ENCODE results near the gene PDE2A.

GRCh38 chr11:72633068-72633467, 41.2 kb downstream of the PDE2A start:
- TF ChIP-seq TAF1 (IDR thresholded peaks at IDR 0.05; ENCODE audit: borderline replicate concordance, low read depth, low read length): no peak
- no peak for TF ChIP-seq POLR2A (IDR thresholded peaks at IDR 0.05; ENCODE audit: low read depth, low read length)
- no peak for TF ChIP-seq POLR2AphosphoS5 (IDR thresholded peaks at IDR 0.05; ENCODE audit: low read depth, low read length)
